Stimulated activated CD4-positive, alpha-beta T cell treated with anti-CD3 and anti-CD28 coated beads, Interleukin-4, amount 100 ng/mL, for 48 hours (primary cell): Measurements from ENCODE around the gene EIF4A2.
"Not testable (repeated sequence)": the region's sequence is repeated elsewhere in the genome, so short reads cannot be mapped to it uniquely, and the experiment has no call there.

Experiments used
- DNase-seq, 2 donors: peaks; one replicate each; pipeline ENCODE4 v3.0.0-alpha.2; 2020; ENCODE audit warnings: low read depth in 2 of 2

EIF4A2 gene

GRCh38 chr3:186818956-186819355 is 35.6 kb downstream of the EIF4A2 start:
- no peak for DNase-seq

DNA sequence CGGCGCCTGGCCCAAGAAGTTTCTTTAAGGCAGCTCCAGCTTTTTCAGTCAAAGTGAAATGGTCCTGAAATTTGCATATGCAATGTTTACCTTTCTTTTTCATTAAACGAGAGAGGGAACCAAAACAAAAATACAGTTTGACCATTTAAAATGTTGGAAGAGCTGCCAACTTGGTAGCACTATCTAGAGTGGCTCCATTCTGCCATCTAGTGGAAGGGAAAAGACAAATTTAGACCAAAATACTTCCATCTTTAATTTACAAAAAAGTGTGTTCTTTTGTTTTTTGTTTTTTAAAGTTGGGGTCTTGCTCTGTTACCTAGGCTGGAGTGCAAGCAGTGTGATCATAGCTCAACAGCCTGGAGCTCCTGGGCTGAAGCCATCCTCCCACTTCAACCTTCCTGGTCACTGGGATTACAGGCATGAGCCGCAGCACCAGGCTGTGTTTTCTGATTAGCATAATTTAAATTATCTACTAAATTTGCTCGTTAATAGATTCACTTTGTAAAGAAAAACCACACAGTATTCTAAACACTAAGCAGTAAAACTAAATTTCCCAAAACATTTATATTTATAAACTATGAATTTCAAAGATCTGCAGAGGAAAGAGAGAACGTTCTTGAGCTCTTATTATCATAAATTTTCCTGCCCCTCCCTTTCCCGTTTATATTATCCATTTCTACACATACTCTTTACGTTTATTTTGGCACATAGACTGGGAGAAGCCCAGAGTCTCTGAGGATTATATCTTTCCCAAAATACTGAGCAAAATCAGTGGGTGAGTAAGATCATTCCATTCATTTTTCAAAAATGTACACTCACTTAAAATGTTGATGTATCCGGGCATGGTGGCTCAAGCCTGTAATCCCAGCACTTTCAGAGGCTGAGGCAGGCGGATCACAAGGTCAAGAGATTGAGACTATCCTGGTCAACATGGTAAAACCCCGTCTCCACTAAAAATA is 38.3 kb downstream of the EIF4A2 start:
- DNase-seq = no peak

DNA sequence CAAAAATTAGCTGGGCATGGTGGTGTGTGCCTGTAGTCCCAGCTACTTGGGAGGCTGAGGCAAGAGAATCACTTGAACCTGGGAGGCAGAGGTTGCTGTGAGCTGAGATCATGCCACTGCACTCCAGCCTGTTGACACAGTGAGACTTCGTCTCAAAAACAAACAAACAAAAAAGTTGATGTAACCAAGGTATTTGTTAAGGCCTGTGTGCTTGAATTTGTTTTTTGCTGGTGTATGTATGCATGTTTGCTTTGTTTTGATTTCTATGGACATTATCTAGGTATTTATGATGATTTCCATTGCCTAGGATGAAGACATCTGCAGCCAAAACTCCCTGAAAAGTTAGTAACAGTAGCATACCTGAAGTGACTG is 39.0 kb downstream of the EIF4A2 start:
- not testable (repeated sequence) for DNase-seq

GRCh38 chr3:186823386-186823785 is 40.0 kb downstream of the EIF4A2 start:
- no peak for DNase-seq

DNA sequence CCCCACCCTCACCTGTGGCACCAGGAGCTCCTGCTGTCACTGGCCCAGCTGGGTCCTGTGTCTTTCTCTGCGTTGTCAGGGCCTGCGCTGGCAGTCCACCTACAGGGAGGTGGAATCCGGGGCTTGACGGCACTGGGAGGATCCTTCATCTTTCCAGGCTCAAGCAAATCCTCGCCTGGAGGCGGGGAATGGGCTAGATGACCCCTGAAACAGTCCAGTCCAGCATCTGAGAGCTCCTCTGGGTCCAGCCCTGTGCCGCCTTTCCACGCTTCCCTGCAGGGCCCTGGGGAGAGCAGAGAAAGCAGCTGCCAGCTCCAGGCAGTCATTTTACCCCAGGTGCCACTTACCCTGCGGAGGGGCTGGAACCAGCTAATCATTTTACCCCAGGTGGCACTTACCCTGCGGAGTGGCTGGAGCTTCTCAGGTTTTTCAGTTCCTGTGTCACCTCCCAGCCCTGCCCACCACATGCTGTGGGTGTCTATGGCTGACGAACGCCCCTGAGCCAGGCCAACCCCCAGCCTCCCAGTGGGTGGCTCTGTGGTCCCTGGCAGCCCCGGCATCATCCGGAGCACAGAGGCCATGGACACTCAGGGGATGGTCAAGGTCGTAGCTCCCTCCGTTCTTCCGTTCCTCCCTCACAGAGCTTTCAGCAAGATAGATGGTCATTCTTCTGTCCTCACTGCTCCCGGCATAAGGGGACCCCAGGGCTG is 41.2 kb downstream of the EIF4A2 start:
- no peak for DNase-seq

- DNase-seq = peak; percentile 47 to 48
These were observed 42.0 kb downstream of the EIF4A2 start for GRCh38 chr3:186825294-186825821.

- DNase-seq = no peak
These were observed 42.6 kb downstream of the EIF4A2 start for GRCh38 chr3:186825872-186826409.

- DNase-seq = no peak
These were observed 43.1 kb downstream of the EIF4A2 start for GRCh38 chr3:186826410-186826975.

DNA sequence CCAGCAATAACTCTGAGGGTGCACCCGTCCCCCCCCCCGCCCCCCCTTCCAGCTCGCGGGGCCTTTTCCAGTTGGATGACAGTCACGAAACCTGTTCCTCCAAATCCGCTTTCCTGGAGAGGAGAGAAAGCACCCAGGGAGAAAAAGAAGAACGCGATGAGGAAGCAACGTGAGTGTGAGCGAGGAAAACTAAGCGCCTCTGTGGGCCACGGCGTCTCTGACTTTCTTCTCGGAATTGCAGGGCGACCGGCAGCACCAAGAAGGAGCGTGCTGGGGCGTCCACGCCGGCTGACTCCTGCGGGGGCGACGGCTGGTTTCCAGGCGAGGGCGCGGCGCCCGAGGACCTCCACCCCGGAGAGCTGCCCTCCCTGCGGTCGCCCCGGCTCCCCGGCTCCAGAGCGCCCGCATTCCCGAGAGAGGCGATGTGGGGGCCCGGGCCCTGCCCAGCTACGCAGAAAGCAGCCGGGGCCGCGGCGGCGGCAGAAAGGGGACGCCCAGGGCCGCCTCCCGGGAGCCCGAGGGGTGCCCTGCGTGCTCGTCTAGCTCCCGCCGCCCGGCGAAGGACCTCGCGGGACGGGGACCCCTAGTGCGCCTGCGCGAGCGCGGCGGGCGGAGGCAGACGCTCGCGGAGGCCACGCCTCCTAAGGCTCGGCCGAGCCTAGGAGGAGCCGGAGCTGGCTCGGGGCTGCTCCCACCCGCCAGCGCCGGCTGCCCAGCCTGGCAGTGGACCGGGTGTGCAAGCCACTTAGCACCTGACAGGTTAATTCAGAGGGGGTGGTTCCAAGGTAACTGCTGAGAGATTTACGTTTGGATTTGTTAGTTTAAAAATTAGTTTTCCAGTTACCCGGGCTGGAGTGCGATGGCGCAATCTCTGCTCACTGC is 43.8 kb downstream of the EIF4A2 start:
- DNase-seq = peak; percentile 72 to 80

GRCh38 chr3:186828340-186828739 is 45.0 kb downstream of the EIF4A2 start:
- no peak for DNase-seq

DNA sequence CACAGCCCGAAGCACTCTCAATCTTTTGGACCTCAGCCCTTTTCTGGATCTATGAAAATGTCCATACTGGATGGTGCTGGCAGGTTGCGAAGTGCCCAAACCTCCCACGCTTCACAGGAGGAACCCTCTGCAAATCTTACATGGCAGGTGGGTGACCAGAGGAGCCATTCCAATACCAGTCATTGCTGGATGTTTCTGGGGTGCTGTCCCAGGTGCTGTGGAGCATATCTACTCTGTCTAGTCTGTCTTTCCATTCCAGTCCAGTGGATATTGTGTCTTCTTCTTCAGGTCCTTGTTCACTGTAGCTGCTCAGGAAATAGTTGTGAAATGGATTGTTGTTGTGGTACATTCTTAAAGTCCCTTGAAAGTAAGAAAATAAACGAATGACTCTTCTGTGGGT is 48.4 kb downstream of the EIF4A2 start:
- DNase-seq = no peak

- no peak for DNase-seq
These were observed 48.9 kb downstream of the EIF4A2 start for GRCh38 chr3:186832276-186832675.
